ENCODE data around the gene RBM34.
"Not testable (repeated sequence)": the region's sequence is repeated elsewhere in the genome, so short reads cannot be mapped to it uniquely, and the experiment has no call there.

RBM34 gene

GRCh38 chr1:235098991-235099390 lies 62.1 kb downstream of the RBM34 start:
- DNase-seq: no peak
- in situ Hi-C loops (cut with HindIII; ENCODE audit: low pct_ligation_motif_present, low pct_unique_long_range_greater_than_20kb, low sequenced_read_pairs): no loop called here

GRCh38 chr1:235098547-235098946 lies 62.5 kb downstream of the RBM34 start:
- in situ Hi-C loops (cut with HindIII; ENCODE audit: low pct_ligation_motif_present, low pct_unique_long_range_greater_than_20kb, low sequenced_read_pairs): no loop called here

GRCh38 chr1:235097501-235097900 lies 63.5 kb downstream of the RBM34 start:
- DNase-seq; in situ Hi-C loops (cut with HindIII; ENCODE audit: low pct_ligation_motif_present, low pct_unique_long_range_greater_than_20kb, low sequenced_read_pairs): not testable (repeated sequence)

More at GRCh38 chr1:235098547-235098946, 62.5 kb downstream of the RBM34 start:
- DNase-seq: no peak

GRCh38 chr1:235095938-235096562 lies 65.0 kb downstream of the RBM34 start:
- in situ Hi-C loops (cut with HindIII; ENCODE audit: low pct_ligation_motif_present, low pct_unique_long_range_greater_than_20kb, low sequenced_read_pairs): no loop called here
- no peak for DNase-seq

GRCh38 chr1:235093696-235094592 lies 67.1 kb downstream of the RBM34 start:
- in situ Hi-C loops (cut with HindIII; ENCODE audit: low pct_ligation_motif_present, low pct_unique_long_range_greater_than_20kb, low sequenced_read_pairs): no loop called here
- peak; percentile 74 for DNase-seq

- in situ Hi-C loops (cut with HindIII; ENCODE audit: low pct_ligation_motif_present, low pct_unique_long_range_greater_than_20kb, low sequenced_read_pairs): no loop called here
- peak; percentile 51 for DNase-seq
Observed at GRCh38 chr1:235093013-235093695, 67.9 kb downstream of the RBM34 start.

GRCh38 chr1:235092415-235092814 lies 68.6 kb downstream of the RBM34 start:
- in situ Hi-C loops (cut with HindIII; ENCODE audit: low pct_ligation_motif_present, low pct_unique_long_range_greater_than_20kb, low sequenced_read_pairs); DNase-seq: not testable (repeated sequence)

- DNase-seq; in situ Hi-C loops (cut with HindIII; ENCODE audit: low pct_ligation_motif_present, low pct_unique_long_range_greater_than_20kb, low sequenced_read_pairs): not testable (repeated sequence)
Observed at GRCh38 chr1:235092045-235092406, 69.0 kb downstream of the RBM34 start.

- DNase-seq; in situ Hi-C loops (cut with HindIII; ENCODE audit: low pct_ligation_motif_present, low pct_unique_long_range_greater_than_20kb, low sequenced_read_pairs): not testable (repeated sequence)
Observed at GRCh38 chr1:235091319-235092044, 69.6 kb downstream of the RBM34 start.

GRCh38 chr1:235090406-235091069 lies 70.5 kb downstream of the RBM34 start:
- in situ Hi-C loops (cut with HindIII; ENCODE audit: low pct_ligation_motif_present, low pct_unique_long_range_greater_than_20kb, low sequenced_read_pairs): no loop called here
- DNase-seq: no peak

GRCh38 chr1:235088907-235089306 lies 72.1 kb downstream of the RBM34 start:
- in situ Hi-C loops (cut with HindIII; ENCODE audit: low pct_ligation_motif_present, low pct_unique_long_range_greater_than_20kb, low sequenced_read_pairs): no loop called here
- no peak for DNase-seq

GRCh38 chr1:235088430-235088829 lies 72.6 kb downstream of the RBM34 start:
- no peak for DNase-seq
- in situ Hi-C loops (cut with HindIII; ENCODE audit: low pct_ligation_motif_present, low pct_unique_long_range_greater_than_20kb, low sequenced_read_pairs): no loop called here

- no peak for DNase-seq
- in situ Hi-C loops (cut with HindIII; ENCODE audit: low pct_ligation_motif_present, low pct_unique_long_range_greater_than_20kb, low sequenced_read_pairs): no loop called here
Observed at GRCh38 chr1:235087906-235088305, 73.1 kb downstream of the RBM34 start.

- in situ Hi-C loops (cut with HindIII; ENCODE audit: low pct_ligation_motif_present, low pct_unique_long_range_greater_than_20kb, low sequenced_read_pairs); DNase-seq: not testable (repeated sequence)
Observed at GRCh38 chr1:235085411-235086117, 75.5 kb downstream of the RBM34 start.
